AG04450 (cell line): ENCODE measurements around the gene SPAG4. TPM values are rescaled to one million over a fixed set of nuclear protein-coding genes. Genes with fewer than 3 reads are reported as not detected.

Experiments
- CTCF ChIA-PET: fragments of 300-600, 350-600 bp; formaldehyde crosslinking; extraction: SDS; loops from one replicate; lab custom pipeline; 2022; ENCODE audit warnings: antibody characterized with exemption, inconsistent platforms; lab: Charles Lee
- POLR2A ChIA-PET: fragments of 350-600 bp; formaldehyde crosslinking; extraction: SDS; loops from one replicate; lab custom pipeline; 2021; ENCODE audit warnings: antibody characterized with exemption, inconsistent platforms; lab: Yijun Ruan, JAX
- DNase-seq: peaks from one replicate; pipeline ENCODE4 v3.0.0-alpha.2; 2011; ENCODE audit warnings: low read depth, low spot score
- H3K27ac ChIP-seq: one replicate; pipeline ENCODE4 v1.5.1; 2012; ENCODE audit warnings: low read depth, low read length, control low read depth
- H3K27me3 ChIP-seq: one replicate; pipeline ENCODE4 v1.6.0; 2012; ENCODE audit warnings: low read length; ENCODE audit not compliant: control insufficient read depth, insufficient read depth
- H3K4me3 ChIP-seq: 2 replicates; pipeline ENCODE4 v1.5.1; 2011; ENCODE audit warnings: mild to moderate bottlenecking, low read depth, low read length, control low read depth
- H3K9me3 ChIP-seq: 2 replicates; pipeline ENCODE4 v1.5.1; 2012; ENCODE audit warnings: low read length; ENCODE audit not compliant: control insufficient read depth, insufficient read depth
- polyA plus RNA-seq: library from polyadenylated mRNA; depleted of rRNA; stranded (reverse); fragments of >200 nt; gene quantifications from 2 replicates; pipeline ENCODE4 v1.2.3, GENCODE V29; 2011
- TF ChIP-seq, protein P1 (sequence below): IDR thresholded peaks from 2 replicates; pipeline ENCODE4 v1.5.1; 2011; ENCODE audit warnings: low read depth, low read length, control low read depth, inconsistent platforms

Gene SPAG4
- polyA plus RNA-seq, 1 experiment = 1.8 TPM

DNA sequence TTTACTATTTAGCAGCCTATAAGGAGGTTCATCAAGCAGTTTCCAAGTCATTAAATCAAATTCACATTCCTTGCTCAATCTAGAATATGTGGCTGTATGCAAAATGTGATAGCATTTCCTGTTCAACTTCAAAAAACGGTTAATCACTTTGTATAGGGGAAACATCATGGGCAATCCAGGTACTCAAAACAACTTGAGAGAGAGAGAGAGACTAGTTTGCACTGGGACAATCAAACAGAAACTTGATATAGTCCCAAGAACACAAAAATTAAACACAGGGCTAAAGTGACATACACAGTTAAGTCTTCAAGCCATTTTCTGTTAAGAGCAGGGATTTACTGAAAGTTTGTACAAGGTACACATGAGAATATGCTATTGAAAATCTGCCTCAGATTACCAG, 41.6 kb downstream of the SPAG4 start:
- DNase-seq = no peak
- no peak overlapping the region for H3K27ac ChIP-seq
- no peak overlapping the region for H3K4me3 ChIP-seq
- TF ChIP-seq, protein P1, sequence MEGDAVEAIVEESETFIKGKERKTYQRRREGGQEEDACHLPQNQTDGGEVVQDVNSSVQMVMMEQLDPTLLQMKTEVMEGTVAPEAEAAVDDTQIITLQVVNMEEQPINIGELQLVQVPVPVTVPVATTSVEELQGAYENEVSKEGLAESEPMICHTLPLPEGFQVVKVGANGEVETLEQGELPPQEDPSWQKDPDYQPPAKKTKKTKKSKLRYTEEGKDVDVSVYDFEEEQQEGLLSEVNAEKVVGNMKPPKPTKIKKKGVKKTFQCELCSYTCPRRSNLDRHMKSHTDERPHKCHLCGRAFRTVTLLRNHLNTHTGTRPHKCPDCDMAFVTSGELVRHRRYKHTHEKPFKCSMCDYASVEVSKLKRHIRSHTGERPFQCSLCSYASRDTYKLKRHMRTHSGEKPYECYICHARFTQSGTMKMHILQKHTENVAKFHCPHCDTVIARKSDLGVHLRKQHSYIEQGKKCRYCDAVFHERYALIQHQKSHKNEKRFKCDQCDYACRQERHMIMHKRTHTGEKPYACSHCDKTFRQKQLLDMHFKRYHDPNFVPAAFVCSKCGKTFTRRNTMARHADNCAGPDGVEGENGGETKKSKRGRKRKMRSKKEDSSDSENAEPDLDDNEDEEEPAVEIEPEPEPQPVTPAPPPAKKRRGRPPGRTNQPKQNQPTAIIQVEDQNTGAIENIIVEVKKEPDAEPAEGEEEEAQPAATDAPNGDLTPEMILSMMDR = no peak
- H3K9me3 ChIP-seq = no peaks in the 10 kb centered on the region
- H3K27me3 ChIP-seq = no peaks in the 10 kb centered on the region
- ChIA-PET POLR2A (interaction anchor here (0.5 to 1.0 kb wide), 2 partner anchors 9 to 98 kb away, joined by 3 to 4 read pairs; no protein-coding TSS in a partner anchor), CTCF (no interaction called here)

DNA sequence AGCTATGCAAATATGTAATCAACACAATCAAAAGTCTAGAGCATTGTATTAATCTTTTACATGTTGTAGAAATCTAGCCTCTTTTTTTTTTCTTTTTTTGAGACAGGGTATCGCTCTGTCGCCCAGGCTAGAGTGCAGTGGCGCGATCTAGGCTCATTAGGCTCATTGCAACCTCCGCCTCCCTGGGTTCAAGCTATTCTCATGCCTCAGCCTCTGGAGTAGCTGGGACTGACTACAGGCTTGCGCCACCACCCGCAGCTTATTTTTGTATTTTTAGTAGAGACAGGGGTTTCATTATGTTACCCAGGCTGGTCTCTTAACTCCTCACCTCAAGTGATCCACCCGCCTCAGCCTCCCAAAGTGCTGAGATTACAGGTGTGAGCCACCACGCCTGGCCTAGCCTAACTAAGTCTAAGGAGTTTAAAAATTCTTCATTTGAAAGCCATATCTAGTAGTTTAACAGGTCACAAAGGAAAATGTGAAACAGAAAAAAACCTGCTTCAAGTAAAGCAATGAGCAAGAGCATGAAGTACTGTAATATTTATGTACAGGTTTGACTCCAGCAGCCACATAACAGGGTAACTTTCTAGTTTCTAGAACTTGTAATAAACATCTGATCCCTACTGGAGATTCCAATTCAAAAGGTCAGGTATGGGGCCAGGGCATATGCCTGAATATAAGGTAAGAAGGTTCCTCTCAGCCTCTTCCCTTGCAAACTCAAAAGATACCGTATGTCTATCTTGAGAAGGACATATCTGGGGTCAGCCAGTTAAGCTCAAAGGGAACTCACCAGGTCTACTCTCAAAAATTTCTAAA, 44.7 kb downstream of the SPAG4 start:
- CTCF ChIA-PET = no interaction called here
- POLR2A ChIA-PET = interaction anchor here (1.9 kb wide), 1 partner anchor 43 kb away, joined by 6 read pairs; no protein-coding TSS in a partner anchor
- Histone ChIP-seq H3K27ac (no peak overlapping the region), H3K4me3 (no peak overlapping the region), H3K27me3 (no peaks in the 10 kb centered on the region), H3K9me3 (peaks cover under 1% of the 10 kb centered on the region; the same call in 1 of the 2 replicates)
- no peak for DNase-seq
- TF ChIP-seq, protein P1 = no peak

DNA sequence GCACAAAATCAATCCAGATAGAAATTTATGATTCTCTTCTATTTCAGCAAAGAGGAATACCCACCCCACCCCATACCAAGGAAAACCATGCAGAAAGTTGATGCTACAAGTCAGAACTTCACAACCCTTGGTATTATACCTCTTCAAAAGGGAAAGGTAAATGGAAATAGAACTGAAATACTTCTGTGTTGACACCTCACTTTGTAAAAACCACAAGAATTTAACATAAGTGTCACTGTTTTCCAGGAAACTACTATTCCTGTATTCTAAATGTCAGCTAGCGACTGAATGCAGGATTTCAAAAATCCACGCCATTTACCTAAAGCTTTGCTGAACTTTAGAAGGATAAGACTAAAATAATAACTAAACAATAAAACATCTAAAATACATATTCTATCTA, 45.4 kb downstream of the SPAG4 start:
- ChIA-PET CTCF (no interaction called here), POLR2A (interaction anchor here (1.9 kb wide), 1 partner anchor 44 kb away, joined by 6 read pairs; no protein-coding TSS in a partner anchor)
- Histone ChIP-seq H3K9me3 (peaks cover 3% of the 10 kb centered on the region; the same call in 1 of the 2 replicates), H3K27me3 (no peaks in the 10 kb centered on the region), H3K27ac (no peak overlapping the region), H3K4me3 (peak overlapping the region; percentile 99)
- TF ChIP-seq, protein P1 = no peak
- DNase-seq = no peak

DNA sequence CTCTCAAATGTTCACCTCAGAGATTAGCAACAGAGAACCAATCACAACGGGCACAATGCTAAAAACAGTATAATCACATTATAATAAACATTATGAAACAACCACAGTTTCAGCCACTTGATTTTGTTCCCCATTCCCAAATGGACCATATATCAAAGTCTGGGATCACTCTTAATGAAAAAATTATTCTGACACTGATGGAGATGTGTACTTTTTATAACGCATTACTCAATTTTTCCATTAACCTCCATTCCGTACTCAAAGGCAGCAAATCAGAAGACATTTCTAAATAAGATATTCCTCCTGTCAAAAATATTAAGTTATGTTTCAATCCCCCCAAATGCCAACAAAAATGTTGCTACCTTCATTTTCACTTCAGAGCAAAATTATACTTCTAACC, 46.3 kb downstream of the SPAG4 start:
- TF ChIP-seq, protein P1 = no peak
- peaks cover 3% of the 10 kb centered on the region; the same call in 1 of the 2 replicates for H3K9me3 ChIP-seq
- no peak overlapping the region for H3K27ac ChIP-seq
- ChIA-PET CTCF (no interaction called here), POLR2A (interaction anchor here (1.9 kb wide), 1 partner anchor 45 kb away, joined by 6 read pairs; no protein-coding TSS in a partner anchor)
- no peak for DNase-seq
- peak overlapping the region; percentile 99 for H3K4me3 ChIP-seq
- H3K27me3 ChIP-seq = no peaks in the 10 kb centered on the region

DNA sequence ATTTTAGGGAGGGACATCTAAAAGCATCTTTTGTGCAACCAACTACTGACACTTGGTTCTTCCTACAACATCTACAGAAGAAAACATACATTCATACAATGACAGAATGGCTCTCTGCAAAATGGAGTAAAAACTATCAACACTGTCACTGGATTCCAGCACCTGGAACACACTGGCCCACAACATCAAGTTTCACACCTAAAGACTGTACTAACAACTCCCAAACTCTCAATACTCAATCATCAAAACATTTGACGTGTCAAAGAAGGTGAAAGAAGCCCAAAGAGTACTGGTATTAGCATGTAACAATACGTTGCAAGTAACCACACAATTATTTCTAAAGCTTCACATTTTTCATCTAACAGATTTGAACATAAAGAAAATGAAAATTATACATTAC, 46.9 kb downstream of the SPAG4 start:
- TF ChIP-seq, protein P1 = no peak
- no peaks in the 10 kb centered on the region for H3K27me3 ChIP-seq
- ChIA-PET POLR2A (interaction anchor here (1.1 kb wide), 1 partner anchor 80 kb away, joined by 3 read pairs; no protein-coding TSS in a partner anchor), CTCF (no interaction called here)
- H3K4me3 ChIP-seq = peak overlapping the region; percentile 99
- DNase-seq = no peak
- peaks cover 3% of the 10 kb centered on the region; the same call in 1 of the 2 replicates for H3K9me3 ChIP-seq
- no peak overlapping the region for H3K27ac ChIP-seq
